ENCODE results near the gene GCNT3.
A peak's percentile ranks its signal among the peaks of the same experiment; 100 is the strongest.
"Not testable (repeated sequence)": the region's sequence is repeated elsewhere in the genome, so short reads cannot be mapped to it uniquely, and the experiment has no call there.

GCNT3 gene

DNA sequence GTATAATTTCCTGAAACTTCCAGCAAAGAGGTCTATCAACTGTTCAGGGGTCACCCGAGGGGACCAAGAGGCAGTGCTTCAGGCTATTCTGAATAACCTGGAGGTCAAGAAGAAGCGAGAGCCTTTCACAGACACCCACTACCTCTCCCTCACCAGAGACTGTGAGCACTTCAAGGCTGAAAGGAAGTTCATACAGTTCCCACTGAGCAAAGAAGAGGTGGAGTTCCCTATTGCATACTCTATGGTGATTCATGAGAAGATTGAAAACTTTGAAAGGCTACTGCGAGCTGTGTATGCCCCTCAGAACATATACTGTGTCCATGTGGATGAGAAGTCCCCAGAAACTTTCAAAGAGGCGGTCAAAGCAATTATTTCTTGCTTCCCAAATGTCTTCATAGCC lies 6.8 kb downstream of the GCNT3 start:
- DNase-seq, result no peak

DNA sequence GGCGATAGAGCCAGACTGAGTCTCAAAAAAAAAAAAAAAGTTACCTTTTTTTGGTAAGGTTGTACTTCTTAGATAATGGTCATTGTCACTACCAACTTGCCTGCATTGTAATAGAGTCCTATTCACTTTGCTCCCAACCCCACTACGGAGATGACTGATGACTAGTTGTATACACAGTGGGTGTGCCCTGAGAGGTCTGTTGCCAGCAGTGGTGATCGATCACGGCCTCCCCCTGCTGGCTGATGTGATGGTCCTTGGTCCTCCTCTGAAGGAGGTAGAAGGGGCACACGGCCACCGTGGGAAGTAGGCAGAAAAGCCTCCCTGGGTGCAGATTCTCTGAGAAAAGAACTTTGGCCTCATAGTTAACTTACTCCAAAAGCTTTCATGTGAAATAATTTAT lies 10.7 kb downstream of the GCNT3 start:
- peak; percentile 42 for DNase-seq

DNA sequence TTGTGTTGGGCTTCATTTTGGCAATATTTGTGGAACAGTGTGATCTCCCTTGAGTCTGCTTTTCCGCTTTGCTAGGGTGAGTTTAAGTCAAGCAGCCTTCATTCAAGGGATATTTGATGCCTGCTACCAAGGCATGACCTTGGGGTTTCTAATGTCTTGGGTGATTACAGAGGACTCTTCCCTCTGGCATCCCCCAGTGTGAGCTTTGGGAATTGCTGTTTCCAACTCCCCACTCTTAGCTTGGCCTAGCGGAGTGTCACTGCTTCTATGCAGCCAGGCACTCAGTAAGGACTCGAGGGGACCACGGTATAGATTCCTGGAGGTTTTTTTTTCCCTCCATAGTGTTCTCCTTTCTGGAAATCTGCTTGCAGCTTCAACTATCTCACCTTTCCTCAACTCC lies 21.1 kb downstream of the GCNT3 start:
- no peak for DNase-seq

DNA sequence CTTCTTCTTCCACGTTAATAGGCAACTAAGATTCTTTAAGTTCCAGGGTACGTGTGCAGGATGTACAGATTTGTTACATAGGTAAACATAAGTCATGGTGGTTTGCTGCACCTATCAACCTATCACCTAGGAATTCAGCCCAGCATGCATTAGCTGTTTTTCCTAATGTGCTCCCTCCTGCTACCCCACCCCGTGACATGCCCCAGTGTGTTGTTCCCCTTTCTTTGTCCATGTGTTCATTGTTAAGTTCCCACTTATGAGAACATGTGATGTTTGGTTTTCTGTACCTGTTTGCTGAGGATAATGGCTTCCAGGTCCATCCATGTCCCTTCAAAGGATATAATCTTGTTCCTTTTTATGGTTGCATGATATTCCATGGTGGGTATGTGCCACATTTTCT lies 24.6 kb downstream of the GCNT3 start:
- DNase-seq, result no peak

DNA sequence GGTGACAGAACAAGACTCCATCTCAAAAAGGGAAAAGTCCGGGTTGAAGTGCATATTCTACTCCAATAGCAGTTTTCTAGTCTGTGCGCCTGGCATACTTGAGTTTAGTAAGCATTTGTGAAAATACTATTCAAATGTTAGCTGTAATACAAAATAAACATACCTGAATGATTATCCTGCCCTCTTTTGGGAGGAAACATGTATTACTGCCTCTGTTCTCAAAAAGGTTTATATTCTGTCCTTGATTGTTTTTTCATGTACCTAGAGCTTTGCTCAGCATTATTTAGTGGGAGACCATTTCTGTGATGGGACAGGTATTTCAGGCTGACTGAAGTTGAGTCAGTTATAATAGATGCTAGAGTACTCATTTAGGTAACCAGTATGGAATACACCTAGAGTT lies 25.9 kb downstream of the GCNT3 start:
- DNase-seq, result not testable (repeated sequence)

DNA sequence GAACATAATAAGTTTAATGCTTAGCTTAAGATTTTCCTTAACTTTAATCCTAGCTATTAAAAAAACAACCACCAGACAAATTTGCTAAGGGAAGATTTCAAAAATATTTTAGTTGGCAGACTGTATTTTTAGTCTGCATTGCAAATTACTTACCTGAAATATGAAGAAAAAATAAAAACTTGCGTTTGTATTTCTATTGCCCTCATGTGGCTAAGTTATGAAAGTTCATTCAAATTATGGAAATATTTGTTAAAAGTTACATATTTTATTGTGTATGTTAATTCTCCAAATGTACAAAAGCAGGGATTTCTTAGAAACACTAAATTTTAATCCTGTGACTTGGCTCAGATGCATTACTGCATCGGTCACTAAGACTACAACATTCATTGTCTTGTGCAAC lies 30.8 kb downstream of the GCNT3 start:
- no peak for DNase-seq

DNA sequence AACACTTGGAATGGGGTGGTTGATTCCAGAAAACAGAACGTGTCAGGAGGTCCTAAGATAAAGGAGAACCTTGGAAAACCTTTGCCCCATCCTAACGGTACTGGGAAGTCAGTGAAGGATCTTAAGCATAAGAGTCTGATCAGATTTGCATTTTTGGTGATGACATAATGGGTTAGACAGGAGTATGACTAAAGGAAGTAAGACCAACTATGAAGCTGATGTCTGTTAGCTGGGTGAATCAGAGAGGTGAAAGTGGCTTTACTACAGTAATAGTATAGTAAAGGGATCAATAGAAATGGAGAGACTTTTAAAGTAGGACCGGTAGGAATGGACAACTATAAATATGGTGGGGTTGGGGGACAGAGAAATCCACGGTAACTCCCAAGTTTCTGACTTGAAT lies 33.2 kb downstream of the GCNT3 start:
- no peak for DNase-seq

DNA sequence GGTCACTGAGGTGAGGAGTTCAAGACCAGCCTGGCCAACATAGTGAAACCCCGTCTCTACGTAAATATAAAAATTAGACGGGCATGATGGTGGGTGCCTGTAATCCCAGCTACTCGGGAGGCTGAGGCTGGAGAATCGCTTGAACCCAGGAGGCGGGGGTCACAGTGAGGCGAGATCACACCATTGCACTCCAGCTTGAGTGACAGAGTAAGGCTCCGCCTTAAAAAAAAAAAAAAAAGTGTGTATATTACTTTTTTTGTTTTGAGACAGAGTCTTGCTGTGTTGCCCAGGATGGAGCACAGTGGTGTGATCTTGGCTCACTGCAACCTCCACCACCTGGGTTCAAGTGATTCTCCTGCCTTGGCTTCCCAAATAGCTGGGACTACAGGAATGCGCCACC lies 34.2 kb downstream of the GCNT3 start:
- DNase-seq, result not testable (repeated sequence)

DNA sequence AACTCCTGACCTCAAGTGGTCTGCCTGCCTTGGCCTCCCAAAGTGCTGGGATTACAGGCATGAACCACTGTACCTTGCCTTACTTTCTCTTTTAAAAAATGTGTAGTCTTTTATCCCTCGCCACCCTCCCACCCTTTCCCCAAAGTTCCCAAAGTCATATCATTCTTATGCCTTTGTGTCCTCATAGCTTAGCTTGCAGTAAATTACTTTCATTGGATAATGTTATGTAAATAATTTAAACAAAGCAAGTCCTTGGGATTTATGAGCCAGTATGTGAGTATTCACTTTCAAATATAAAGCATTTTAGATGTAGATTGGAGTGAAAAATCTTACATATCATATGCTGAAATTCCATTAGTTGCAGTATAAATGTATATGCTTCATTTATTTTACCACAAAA lies 34.7 kb downstream of the GCNT3 start:
- DNase-seq, result no peak

DNA sequence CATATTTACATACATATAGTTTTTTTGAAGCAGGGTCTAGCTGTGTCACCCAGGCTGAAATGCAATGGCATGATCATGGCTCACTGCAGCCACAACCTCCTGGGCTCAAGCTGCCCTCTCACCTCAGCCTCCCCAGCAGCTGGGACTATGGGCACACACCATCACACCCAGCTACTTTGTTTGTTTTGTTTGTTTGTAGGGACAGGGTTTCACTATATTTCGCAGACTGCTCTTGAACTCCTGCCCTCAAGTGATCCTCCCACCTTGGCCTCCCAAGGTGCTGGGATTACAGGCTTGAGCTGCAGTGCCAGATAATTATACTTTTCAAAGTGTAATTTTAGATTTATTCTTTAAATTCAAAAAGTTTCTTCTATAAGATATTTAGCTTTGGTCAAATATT lies 35.5 kb downstream of the GCNT3 start:
- no peak for DNase-seq

DNA sequence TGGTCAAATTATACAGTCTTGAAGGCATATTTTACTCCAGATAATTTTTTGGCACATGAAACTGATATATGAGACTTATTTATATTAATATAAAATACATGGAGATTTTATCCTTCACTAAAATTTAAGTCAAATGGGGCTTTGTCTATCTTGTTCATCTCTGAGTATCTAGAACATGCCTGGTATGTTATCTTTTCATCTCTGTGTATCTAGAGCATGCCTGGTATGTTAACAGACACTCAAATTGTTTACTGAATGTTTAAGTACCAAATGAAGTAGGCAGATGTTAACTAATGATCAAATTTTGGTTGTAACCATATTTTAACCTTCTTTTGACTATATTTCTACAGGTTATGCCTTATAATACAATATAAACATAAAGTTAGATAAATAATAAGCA lies 38.0 kb downstream of the GCNT3 start:
- DNase-seq, result no peak

DNA sequence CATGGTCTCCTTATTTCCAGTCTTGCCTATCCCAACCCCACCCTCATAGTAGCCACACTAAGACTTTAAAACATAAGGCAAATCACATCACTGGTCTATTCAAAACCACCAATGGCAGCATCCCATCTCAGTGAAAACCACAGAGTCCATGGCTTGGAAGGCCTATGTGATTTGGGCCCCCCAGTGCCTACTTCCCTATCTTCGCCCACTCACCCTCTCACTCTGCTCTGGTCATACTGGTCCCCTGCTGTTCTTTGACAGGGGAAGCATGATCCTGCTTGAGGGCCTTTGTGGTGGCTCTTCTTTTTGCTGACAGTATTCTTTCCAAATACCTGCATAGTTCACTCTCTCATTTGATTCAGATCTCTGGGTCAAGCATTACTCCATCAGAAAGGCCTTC lies 42.5 kb downstream of the GCNT3 start:
- no peak for DNase-seq

DNA sequence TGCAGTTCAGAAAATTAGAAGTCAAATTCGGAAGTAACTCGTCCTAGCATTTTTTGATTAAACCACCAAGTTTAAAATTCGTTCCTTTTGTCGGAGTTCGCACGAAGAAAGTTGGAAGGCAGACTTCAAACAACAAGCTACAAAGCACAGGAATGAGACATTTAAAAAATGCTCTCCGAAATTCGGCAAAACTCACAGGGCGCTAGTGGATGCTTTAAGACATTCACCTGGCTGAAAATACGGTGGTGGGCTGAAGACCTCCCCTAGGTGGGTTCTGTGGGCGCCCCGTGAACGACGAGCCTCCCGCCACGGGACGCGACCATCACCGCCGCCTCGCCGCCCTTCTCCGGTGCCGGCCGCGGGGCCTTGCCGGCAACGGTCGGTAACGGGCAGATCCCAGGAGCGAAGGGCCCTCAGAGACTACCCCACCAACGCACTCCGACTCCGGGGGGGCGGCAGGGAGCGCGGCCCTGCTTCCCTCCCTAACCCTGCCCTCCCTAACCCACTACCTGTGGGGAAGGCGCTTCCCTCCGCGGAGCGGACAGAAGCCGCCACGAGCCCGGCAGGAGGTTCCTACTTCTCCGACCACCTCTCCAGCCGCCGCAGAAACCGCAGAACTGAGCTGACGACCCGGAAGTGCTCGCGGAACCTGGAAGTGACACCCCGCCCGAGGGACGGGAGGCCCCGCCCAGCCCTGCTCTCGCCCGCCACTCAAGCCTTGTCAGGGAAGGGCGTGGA lies 45.5 kb downstream of the GCNT3 start, which contains the start of gene GTF2A2:
Gene GTF2A2, minus strand, starts transcription at position 619 of the 738 bp plus-strand sequence. CDS start 5,238 bp downstream, outside the sequence.
- DNase-seq, result peak; percentile 92

DNA sequence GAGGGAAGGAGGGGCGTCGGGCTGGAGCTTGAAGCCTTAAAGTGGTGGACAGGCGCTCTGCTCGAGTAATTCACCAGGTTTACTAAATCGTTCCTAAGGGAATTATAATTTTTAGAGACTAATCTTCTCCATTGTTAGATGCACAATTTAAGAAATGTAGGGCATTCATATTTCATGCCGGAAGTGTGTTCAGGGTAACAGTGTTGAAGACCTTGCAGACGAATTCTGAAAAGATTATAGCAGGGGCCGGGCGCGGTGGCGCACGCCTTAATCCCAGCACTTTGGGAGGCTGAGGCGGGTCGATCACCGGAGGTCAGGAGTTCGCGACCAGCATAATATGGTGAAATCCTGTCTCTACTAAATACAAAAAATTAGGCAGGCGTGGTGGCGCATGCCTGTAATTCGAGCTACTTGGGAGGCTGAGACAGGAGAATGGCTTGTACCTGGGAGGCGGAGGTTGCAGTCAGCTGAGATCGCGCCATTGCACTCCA lies 46.1 kb downstream of the GCNT3 start:
- no peak for DNase-seq

DNA sequence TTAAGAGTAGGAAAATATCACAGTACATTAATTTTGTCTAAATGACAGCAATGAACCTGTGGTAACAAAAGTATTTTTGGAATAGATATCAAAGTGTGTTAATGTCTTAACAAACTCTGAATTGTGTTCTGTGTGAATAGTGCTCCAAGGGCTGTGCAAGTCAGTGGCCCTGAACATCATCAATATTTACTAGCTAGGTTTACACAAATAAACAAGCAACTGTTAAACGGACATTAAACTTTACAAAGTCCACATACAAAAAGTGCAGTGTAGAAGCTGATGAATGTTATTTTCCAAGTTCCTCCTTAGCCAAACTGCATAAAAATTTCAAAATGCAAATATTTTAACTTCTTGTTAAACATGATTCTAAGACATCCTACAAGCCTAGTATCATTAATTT lies 47.8 kb downstream of the GCNT3 start:
- DNase-seq, result no peak

DNA sequence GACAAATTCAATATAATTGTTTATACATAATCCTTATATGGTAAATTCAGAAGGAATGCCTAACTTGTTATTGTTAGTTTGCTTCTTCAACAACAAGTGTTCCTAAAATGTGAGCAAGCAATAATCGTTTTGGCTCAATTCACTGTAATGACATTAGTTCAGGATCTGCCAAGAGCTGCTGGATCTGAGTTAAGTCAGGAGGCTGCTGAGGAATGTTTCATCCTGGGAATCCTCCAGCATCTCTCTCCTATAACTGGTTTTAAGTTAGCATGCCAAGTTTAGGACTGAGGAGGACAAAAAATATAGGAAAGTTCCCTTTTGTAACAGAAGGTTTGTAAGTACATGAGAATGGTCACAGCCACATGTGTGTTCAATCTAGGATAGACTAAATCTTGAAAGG lies 50.7 kb downstream of the GCNT3 start:
- DNase-seq, result no peak

DNA sequence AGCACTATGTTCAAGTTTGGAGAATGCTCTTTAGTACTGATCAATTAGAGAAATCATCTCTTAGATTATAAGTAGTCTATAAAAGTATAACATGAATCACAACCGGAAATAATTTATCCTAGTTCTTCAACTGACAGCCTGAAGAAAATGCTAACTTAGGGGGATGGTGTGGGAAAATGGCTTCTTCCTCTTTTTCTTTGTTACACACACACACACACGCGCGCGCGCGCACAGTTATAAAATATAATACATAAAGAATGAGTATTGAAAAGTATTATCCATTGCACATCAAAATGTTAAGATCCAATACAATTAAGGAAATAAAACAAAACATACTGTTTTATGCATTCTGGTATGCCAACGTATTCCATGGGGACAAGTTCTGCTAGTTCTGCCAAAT lies 57.0 kb downstream of the GCNT3 start:
- DNase-seq, result no peak

Measured in CD4-positive, alpha-beta T cell treated with Interleukin-15 for 1 hour (primary cell).